Neural progenitor cell (in vitro differentiated cells): Measurements from ENCODE around the gene SLC17A1.

Experiments used
- CTCF ChIP-seq: fragments of 200-600 bp; sonication (generic); IDR thresholded peaks from 2 replicates; pipeline ENCODE4 v1.5.1; 2017; ENCODE audit warnings: antibody characterized with exemption, mild to moderate bottlenecking
- EZH2phosphoT487 ChIP-seq: fragments of 200-600 bp; sonication (generic); IDR thresholded peaks from 2 replicates; pipeline ENCODE4 v1.6.1; 2017; ENCODE audit warnings: antibody characterized with exemption

- TF ChIP-seq CTCF (no peak), EZH2phosphoT487 (no peak)
Observed at GRCh38 chr6:25834950-25835349, 3.1 kb upstream of the SLC17A1 start.
